MM.1S (cell line): ENCODE results near the gene KLHL42.

Source experiments
- EZH2 ChIP-seq: fragments of 300-600 bp; sonication (generic); optimal IDR thresholded peaks from 2 replicates; pipeline ENCODE3; 2017; ENCODE audit warnings: low read depth, mild to moderate bottlenecking, antibody characterized with exemption, low read length, mixed read lengths
- TF ChIP-seq, protein P1 (sequence below): fragments of 300-600 bp; sonication (generic); IDR thresholded peaks from 2 replicates; pipeline ENCODE4 v1.5.1; 2016; ENCODE audit warnings: antibody characterized with exemption, low read length, mixed read lengths

DNA sequence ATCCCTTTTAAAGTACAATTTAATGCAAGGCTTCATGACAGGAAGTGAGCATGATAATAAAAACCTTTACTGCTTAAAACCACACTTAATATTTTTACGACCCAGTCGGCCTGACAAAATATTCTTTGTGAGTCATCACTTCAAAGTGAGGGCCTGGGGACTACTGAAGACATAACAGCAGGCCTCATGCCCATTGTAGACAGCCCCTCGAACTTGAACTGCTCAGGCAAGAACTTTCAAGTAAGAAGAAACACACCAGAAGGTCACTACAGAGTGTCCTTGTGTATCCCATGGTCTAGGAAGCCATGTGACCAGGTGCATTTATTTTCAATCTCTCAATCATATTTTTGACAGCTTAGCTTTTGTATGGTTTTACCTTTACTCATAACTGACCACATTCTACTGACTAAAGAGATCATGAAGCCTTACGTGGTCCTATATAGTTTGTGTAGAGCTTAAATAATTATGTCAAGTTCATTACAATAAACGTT lies 61.4 kb downstream of the KLHL42 start:
- TF ChIP-seq, protein P1, sequence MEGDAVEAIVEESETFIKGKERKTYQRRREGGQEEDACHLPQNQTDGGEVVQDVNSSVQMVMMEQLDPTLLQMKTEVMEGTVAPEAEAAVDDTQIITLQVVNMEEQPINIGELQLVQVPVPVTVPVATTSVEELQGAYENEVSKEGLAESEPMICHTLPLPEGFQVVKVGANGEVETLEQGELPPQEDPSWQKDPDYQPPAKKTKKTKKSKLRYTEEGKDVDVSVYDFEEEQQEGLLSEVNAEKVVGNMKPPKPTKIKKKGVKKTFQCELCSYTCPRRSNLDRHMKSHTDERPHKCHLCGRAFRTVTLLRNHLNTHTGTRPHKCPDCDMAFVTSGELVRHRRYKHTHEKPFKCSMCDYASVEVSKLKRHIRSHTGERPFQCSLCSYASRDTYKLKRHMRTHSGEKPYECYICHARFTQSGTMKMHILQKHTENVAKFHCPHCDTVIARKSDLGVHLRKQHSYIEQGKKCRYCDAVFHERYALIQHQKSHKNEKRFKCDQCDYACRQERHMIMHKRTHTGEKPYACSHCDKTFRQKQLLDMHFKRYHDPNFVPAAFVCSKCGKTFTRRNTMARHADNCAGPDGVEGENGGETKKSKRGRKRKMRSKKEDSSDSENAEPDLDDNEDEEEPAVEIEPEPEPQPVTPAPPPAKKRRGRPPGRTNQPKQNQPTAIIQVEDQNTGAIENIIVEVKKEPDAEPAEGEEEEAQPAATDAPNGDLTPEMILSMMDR, result no peak
- no peak for TF ChIP-seq EZH2
